HUES6 (cell line): ENCODE measurements around the gene OGFOD1.

Source experiments
- H3K27ac ChIP-seq: 2 replicates; pipeline ENCODE4 v1.7.0; 2013; ENCODE audit warnings: low read depth, mild to moderate bottlenecking, low read length, inconsistent platforms
- H3K27me3 ChIP-seq: 2 replicates; pipeline ENCODE4 v1.6.1; 2013; ENCODE audit warnings: low read length; ENCODE audit not compliant: control insufficient read depth, insufficient read depth
- H3K36me3 ChIP-seq: 2 replicates; pipeline ENCODE4 v1.6.1; 2013; ENCODE audit warnings: low read length; ENCODE audit not compliant: control insufficient read depth, insufficient read depth
- H3K4me1 ChIP-seq: 2 replicates; pipeline ENCODE4 v1.6.1; 2013; ENCODE audit warnings: low read length; ENCODE audit not compliant: control insufficient read depth, insufficient read depth
- H3K4me3 ChIP-seq: 2 replicates; pipeline ENCODE4 v1.5.1; 2013; ENCODE audit warnings: low read depth, low read length
- H3K9ac ChIP-seq: one replicate; pipeline ENCODE4 v1.6.1; 2013; ENCODE audit warnings: mild to moderate bottlenecking, low read length
- H3K9me3 ChIP-seq: 2 replicates; pipeline ENCODE4 v1.6.1; 2013; ENCODE audit warnings: low read depth, low read length; ENCODE audit not compliant: control insufficient read depth, insufficient read depth

OGFOD1 gene

GRCh38 chr16:56510544-56510943 is 59.2 kb downstream of the OGFOD1 start:
- Histone ChIP-seq H3K4me1 (peaks cover 4% of the 10 kb centered on the region), H3K36me3 (peaks cover 22% of the 10 kb centered on the region), H3K9ac (no peak overlapping the region), H3K27me3 (no peaks in the 10 kb centered on the region), H3K9me3 (no peaks in the 10 kb centered on the region; the same call in 1 of the 2 replicates), H3K4me3 (no peak overlapping the region), H3K27ac (no peak overlapping the region)

GRCh38 chr16:56512025-56512424 is 60.7 kb downstream of the OGFOD1 start:
- Histone ChIP-seq H3K27ac (no peak overlapping the region), H3K9me3 (no peaks in the 10 kb centered on the region; the same call in 1 of the 2 replicates), H3K9ac (no peak overlapping the region), H3K4me1 (peaks cover 10% of the 10 kb centered on the region), H3K4me3 (no peak overlapping the region), H3K36me3 (peaks cover 19% of the 10 kb centered on the region), H3K27me3 (no peaks in the 10 kb centered on the region)

GRCh38 chr16:56513091-56513490 is 61.7 kb downstream of the OGFOD1 start:
- Histone ChIP-seq H3K27me3 (no peaks in the 10 kb centered on the region), H3K9ac (no peak overlapping the region), H3K4me3 (no peak overlapping the region), H3K9me3 (no peaks in the 10 kb centered on the region; the same call in 1 of the 2 replicates), H3K4me1 (peaks cover 10% of the 10 kb centered on the region), H3K36me3 (peaks cover 19% of the 10 kb centered on the region), H3K27ac (no peak overlapping the region)

- peaks cover 16% of the 10 kb centered on the region for H3K36me3 ChIP-seq
- H3K9me3 ChIP-seq = no peaks in the 10 kb centered on the region; the same call in 1 of the 2 replicates
- no peak overlapping the region for H3K27ac ChIP-seq
- H3K4me3 ChIP-seq = no peak overlapping the region
- H3K27me3 ChIP-seq = no peaks in the 10 kb centered on the region
- H3K9ac ChIP-seq = no peak overlapping the region
- H3K4me1 ChIP-seq = peaks cover 10% of the 10 kb centered on the region
These were observed 62.6 kb downstream of the OGFOD1 start for GRCh38 chr16:56513972-56514371.

- H3K27ac ChIP-seq = no peak overlapping the region
- H3K27me3 ChIP-seq = no peaks in the 10 kb centered on the region
- H3K4me1 ChIP-seq = peaks cover 10% of the 10 kb centered on the region
- H3K36me3 ChIP-seq = peaks cover 8% of the 10 kb centered on the region; the same call in 1 of the 2 replicates
- H3K9ac ChIP-seq = no peak overlapping the region
- H3K4me3 ChIP-seq = no peak overlapping the region
- H3K9me3 ChIP-seq = no peaks in the 10 kb centered on the region; the same call in 1 of the 2 replicates
These were observed 63.5 kb downstream of the OGFOD1 start for GRCh38 chr16:56514845-56515244.

DNA sequence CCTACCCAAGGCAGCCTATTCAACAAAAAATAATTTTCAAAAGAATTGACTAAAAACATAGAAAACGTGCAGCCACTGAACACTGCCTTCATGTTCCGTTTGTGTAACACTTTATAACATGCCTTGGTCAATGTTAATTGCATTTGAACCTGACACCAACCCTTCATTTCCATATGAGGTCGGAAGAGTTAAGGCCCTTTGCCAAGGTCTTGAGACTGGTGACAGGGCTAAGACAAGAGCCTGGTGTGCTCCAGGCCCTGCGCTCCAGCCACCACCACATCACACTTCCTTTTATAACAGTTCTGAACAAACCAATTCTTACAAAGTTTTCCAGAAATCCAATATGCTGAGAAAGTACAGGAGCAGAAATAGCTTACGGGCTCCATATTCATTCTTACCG is 64.3 kb downstream of the OGFOD1 start:
- no peak overlapping the region for H3K27ac ChIP-seq
- H3K4me1 ChIP-seq = peaks cover 10% of the 10 kb centered on the region
- no peak overlapping the region for H3K9ac ChIP-seq
- H3K27me3 ChIP-seq = no peaks in the 10 kb centered on the region
- no peak overlapping the region for H3K4me3 ChIP-seq
- H3K36me3 ChIP-seq = peaks cover 4% of the 10 kb centered on the region; the same call in 1 of the 2 replicates
- no peaks in the 10 kb centered on the region; the same call in 1 of the 2 replicates for H3K9me3 ChIP-seq

DNA sequence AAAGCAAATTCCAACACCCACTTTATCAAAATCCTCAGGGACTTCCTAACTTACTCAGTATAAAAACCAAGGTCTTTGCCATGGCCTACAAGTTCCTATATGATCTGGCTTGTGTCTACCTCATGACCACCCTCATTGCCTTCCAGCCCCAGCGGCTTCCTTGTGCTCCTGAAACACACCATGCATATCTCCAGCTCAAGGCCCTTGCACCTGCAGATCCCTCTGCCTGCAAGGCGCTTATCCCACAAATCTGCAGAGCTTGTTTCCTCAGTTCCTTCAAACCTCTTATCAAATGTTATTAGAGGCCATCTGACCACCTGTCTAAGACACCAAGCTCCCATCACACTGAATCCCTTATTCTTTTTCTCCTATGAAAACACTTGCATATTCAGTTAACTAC is 65.9 kb downstream of the OGFOD1 start:
- Histone ChIP-seq H3K9ac (no peak overlapping the region), H3K4me1 (peaks cover 10% of the 10 kb centered on the region), H3K36me3 (no peaks in the 10 kb centered on the region), H3K27ac (no peak overlapping the region), H3K4me3 (no peak overlapping the region), H3K27me3 (no peaks in the 10 kb centered on the region), H3K9me3 (no peaks in the 10 kb centered on the region)

GRCh38 chr16:56518425-56518824 is 67.1 kb downstream of the OGFOD1 start:
- H3K27me3 ChIP-seq = no peaks in the 10 kb centered on the region
- peaks cover 10% of the 10 kb centered on the region for H3K4me1 ChIP-seq
- H3K9ac ChIP-seq = no peak overlapping the region
- no peaks in the 10 kb centered on the region for H3K36me3 ChIP-seq
- no peaks in the 10 kb centered on the region for H3K9me3 ChIP-seq
- no peak overlapping the region for H3K4me3 ChIP-seq
- H3K27ac ChIP-seq = no peak overlapping the region

DNA sequence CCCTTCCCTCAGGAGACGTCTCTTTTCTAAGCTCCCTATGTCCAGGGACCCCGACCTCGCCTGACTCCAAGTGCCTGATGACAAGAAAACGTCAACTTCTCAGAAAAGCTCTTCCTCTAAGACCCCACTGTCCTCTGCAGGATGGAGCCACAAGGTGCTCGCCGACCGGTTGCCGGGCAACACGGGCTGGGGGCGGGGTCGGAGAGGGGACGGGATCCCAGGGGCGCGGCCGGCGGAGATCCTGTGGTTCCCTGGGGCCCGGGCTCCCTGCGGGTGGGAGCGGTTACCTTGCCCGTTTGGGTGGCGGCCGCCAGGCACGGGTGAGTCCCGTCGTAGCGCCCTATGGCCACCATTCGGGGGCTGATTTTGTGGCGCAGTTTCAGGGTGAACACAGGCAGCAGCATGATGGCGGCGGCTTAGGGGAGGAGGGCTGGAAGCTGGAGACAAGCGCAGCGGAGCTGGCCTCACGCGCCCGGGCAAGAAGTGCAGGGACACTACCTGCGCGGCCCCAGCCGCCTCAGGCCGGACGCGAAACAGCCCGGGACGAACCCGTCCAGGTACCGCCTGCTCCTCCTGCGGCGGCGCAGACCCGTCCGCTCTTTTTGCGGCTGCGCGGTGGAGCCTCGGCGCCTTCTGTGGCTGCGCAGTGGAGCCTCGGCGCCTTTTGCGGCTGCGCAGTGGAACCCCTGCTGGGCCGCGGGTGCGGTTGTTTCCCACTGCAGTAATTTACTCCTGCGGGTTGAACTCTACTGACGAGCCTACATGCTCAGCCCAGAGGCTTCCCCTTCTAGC is 68.3 kb downstream of the OGFOD1 start, which contains the start of gene BBS2:
Gene BBS2, minus strand, starts transcription at position 566 of the 792 bp plus-strand sequence. Its CDS starts 162 bp downstream, at position 404.
- Histone ChIP-seq H3K27ac (peak within 1 kb of the TSS; percentile 58), H3K9ac (peak within 1 kb of the TSS; percentile 71), H3K27me3 (no peaks in the 10 kb centered on the region), H3K4me1 (peaks cover 10% of the 10 kb centered on the region), H3K36me3 (no peaks in the 10 kb centered on the region), H3K9me3 (no peaks in the 10 kb centered on the region), H3K4me3 (peak within 1 kb of the TSS; percentile 99)

- Histone ChIP-seq H3K9me3 (no peaks in the 10 kb centered on the region), H3K4me1 (peaks cover 6% of the 10 kb centered on the region), H3K9ac (peak overlapping the region; percentile 5), H3K36me3 (no peaks in the 10 kb centered on the region), H3K27me3 (no peaks in the 10 kb centered on the region), H3K4me3 (peak overlapping the region; percentile 99), H3K27ac (no peak overlapping the region)
These were observed 68.9 kb downstream of the OGFOD1 start for GRCh38 chr16:56520251-56520577.

DNA sequence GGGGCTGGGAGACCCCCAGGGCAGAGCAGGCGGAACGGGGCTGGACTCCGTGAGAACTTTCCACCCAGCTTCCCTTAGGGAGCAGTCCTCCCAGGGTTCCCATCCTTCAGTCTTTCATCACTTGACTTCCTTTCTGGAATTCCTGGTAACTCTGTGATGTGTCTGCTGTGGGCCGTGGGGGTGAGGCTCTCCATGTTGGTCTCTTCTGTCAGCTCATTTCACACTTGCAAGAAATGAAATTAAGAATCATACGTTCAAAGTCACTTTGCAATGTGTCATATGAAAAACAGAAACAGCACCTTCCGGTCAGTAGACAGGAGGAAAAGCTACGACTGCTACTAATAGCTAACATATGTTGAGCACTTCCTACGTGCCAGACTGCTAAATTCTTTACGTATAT is 73.9 kb downstream of the OGFOD1 start:
- Histone ChIP-seq H3K9ac (no peak overlapping the region), H3K27ac (no peak overlapping the region), H3K4me1 (no peaks in the 10 kb centered on the region), H3K9me3 (no peaks in the 10 kb centered on the region), H3K36me3 (no peaks in the 10 kb centered on the region), H3K4me3 (no peak overlapping the region), H3K27me3 (no peaks in the 10 kb centered on the region)
